Stomach (tissue), 4 donors: ENCODE results near the gene GIMAP2.

ENCODE experiments used
- EP300 ChIP-seq: sonication (generic); formaldehyde crosslinking; IDR thresholded peaks from one replicate; pipeline ENCODE4 v1.6.1; 2017; ENCODE audit warnings: antibody characterized with exemption
- POLR2AphosphoS5 ChIP-seq, 3 donors: sonication (generic); formaldehyde crosslinking; IDR thresholded peaks; one replicate each; pipeline ENCODE4 v1.6.1; 2016; ENCODE audit warnings: antibody characterized with exemption in 3 of 3
- TF ChIP-seq, protein P1 (sequence below), 7 experiments: fragments of 450-650 bp in 4 of 7; fragments of 200-600 bp in 3 of 7; sonication (generic) in 3 of 7; IDR thresholded peaks; one replicate each; pipeline ENCODE4 v1.5.1; 2016 to 2019; ENCODE audit warnings: antibody characterized with exemption in 7 of 7, control low read depth in 2 of 7, mild to moderate bottlenecking in 1 of 7

DNA sequence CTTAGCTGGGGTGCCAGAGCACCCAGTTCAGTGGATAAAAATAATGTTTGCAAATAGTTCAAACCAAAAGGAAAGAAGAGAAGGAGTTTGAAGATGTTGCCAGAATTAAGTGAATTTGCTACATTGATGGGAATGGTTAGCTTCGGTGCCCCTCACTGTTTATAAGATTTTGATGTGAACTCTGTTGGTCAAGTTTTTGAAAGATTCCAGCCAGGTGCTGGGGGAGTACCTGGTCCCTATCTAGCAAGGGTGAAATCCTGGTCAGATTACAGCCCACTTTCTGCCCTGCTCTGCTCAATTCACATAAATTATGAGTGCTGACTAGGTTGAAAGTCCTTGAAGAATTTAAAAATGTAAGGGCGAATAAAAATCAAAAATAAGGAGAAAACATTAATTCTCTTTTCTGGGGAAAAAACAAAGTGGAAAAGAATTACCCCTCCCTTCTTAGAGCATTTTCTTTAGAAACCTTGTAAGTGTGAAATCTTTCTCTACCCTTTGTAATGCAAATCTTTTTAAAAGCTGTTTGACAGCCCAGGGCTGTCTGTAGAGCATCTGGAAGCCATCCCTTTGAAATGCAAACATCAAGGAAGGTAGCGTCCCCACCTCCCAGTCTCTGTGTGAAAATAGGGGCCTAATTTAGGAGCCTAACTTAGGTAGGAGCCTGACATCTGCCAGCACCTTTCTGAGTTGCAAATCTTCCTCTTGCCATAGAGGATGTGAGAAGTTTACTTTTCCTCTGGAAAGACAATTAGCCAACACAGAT lies 50.3 kb downstream of the GIMAP2 start:
- TF ChIP-seq, protein P1, sequence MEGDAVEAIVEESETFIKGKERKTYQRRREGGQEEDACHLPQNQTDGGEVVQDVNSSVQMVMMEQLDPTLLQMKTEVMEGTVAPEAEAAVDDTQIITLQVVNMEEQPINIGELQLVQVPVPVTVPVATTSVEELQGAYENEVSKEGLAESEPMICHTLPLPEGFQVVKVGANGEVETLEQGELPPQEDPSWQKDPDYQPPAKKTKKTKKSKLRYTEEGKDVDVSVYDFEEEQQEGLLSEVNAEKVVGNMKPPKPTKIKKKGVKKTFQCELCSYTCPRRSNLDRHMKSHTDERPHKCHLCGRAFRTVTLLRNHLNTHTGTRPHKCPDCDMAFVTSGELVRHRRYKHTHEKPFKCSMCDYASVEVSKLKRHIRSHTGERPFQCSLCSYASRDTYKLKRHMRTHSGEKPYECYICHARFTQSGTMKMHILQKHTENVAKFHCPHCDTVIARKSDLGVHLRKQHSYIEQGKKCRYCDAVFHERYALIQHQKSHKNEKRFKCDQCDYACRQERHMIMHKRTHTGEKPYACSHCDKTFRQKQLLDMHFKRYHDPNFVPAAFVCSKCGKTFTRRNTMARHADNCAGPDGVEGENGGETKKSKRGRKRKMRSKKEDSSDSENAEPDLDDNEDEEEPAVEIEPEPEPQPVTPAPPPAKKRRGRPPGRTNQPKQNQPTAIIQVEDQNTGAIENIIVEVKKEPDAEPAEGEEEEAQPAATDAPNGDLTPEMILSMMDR (IDR thresholded peaks at IDR 0.05), result no peak
- TF ChIP-seq EP300 (no peak), POLR2AphosphoS5 (IDR thresholded peaks at IDR 0.05) (no peak)
